HG03097 (cell line): ENCODE data around the gene SRPX.

Experiments
- ATAC-seq: cut with Tn5 transposase; IDR thresholded peaks from one replicate; pipeline ENCODE4 v1.9.1; 2021; ENCODE audit not compliant: unreplicated experiment, low FRiP score

The SRPX gene

DNA sequence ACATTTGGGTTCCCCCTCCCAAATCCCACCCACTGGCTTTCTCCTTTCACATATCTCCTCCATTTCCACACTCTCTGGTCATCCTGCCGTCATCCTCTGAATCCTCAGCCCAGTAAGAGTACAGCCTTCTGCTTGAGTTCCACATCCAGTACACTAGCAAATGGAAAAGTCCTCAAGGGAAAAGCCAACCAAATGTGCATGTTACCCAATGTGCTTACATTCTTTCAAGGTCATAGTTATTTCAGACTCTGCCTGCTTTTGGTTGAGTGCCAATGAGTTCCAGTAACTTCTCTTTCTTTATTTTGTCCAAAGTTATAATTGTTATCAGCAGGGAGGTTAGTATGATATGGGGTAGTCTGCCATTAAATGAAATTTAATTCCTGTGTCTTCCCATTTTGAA, 78.1 kb downstream of the SRPX start:
- no peak for ATAC-seq

DNA sequence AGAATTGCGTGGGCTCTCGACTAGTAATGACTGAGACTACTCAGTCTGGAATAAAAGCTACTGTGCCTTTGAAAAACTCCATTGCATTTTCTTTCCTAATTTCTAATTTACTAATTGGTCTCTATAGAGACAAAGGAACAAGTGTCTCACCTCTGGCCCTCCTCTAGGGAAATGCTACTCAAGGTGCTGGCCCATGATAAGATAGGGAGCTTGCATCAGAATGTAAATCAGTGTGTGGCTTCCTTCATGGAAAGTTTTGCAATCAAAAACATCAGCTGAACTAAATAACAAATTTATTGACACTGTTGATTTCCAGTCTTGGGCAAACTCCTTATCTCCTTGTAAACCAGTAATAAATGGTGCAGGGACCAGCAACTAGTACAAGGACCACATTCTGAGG, 81.8 kb downstream of the SRPX start:
- ATAC-seq = no peak

DNA sequence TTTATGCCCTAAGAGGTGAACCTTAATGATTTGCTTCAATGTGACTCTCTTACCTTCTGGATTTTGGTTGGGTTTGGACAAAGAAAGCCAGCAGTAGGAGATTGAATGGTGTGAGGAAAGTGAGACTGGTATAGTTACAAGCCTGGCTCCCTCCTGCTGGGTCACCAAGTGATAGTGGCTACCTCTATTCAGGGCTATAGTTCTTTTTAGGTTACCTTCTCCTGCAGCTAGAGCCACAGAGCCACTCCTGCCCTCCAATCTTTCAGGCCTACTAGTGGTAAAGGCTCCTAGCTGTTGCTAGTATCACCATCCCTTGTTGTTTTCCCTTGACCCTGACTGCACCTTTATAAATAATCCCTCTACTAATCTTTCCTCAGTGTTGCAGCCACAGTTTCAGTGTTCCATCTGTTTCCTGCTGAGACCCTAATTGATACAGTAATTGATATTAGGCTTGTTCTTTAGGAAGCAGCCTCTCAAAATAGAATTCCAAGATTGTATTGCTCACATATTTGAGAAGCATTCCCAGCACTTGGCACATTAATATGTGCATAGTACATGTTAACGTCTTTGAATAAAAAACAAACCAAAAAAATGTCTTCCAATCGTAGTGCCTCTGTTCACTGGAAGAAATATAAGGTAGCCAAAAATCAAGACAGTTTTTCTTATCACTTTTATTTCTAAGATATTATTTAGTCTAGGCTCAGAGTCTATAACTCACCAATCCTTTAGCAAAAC, 82.3 kb downstream of the SRPX start:
- ATAC-seq = no peak

DNA sequence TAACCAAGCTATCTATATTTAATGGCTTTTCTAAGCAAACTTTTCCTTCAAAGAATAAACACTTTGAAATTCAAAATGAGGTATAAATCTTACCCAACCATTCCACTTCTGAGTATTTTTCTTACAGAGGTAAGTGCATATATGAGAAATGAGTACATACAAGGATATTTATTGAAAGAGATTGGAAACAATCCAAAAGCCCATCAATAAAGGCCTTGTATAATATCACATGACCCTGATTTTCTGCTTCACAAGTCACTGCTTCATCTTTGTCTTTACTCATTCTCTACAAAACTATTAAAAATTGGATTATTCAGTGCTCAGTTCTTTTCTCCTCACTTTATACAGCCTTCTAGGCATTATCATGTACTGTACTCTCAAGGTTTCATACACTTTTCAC, 91.3 kb downstream of the SRPX start:
- no peak for ATAC-seq

DNA sequence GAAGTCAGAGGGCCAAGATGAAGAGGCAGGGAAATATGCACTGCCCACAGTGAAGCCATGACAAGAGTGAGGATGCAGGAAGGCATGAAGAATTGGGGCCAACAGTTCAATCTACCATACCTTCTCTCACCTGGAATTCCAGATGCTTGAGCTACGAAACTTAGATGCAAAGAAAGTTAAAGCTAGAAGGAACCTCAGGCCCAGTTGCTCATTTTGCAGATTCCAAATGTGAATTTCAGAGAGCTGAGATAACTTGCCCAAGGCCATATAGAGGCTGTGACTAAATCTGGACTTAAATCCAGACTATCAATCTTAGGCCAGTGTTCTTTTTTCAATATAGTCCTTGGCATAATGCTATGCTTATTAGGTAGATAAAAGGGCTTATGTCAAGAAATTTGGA, 92.7 kb downstream of the SRPX start:
- ATAC-seq = no peak

DNA sequence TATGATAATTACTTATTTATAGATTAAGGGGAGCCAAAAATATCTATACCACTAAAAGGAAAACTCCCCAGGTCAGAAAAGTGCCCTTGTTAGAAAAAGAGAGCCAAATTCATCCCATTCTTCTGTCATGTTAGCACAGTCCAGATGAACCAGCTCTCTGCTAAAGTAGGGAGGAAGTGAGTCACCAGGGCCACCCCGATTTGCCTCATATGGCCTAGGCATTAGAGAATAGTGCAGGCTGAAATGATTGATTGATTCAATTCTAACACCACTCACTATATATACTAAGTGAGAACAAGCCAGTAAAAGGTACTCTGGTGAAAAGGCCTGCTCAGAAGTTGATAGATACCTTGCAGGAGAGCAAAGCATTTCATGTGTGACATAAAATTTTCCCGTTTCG, 94.5 kb downstream of the SRPX start:
- ATAC-seq = no peak

DNA sequence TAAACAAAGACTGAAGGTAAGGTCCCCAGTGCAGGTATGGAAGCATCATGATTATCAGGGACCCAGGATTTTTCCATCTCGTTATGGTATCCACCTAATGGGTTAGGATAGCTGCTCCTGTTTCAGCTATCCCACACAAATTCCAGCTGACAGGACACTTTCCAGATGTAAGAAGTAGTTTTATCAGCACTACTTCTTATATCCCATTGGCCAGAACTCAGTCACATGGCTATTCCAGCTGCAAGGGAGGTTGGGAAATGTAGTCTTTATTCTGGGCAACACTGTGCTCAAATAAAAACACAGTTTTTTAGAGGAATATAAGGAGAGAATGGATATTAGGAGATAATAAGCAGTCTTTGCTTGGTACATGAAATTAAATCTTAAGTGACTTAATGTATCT, 96.7 kb downstream of the SRPX start:
- no peak for ATAC-seq

DNA sequence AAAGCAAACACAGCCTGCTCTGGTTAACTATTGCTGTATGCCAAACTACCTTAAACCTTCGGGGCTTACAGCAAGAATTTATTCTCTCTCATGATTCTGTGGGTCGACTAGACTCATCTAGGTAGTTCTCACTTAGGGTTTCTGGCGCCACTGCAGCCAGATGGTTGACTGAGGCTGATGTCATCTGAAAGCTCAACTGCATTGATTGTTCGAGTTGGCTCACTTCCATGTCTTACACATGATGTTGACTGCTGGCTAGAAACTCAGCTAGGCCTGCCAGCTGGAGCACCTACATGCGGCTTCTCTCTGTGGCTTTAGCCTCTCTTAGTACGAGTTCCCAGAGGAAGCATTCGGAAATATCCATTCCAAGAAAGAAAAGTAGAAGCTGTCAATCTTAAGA, 103.2 kb downstream of the SRPX start:
- ATAC-seq = no peak

DNA sequence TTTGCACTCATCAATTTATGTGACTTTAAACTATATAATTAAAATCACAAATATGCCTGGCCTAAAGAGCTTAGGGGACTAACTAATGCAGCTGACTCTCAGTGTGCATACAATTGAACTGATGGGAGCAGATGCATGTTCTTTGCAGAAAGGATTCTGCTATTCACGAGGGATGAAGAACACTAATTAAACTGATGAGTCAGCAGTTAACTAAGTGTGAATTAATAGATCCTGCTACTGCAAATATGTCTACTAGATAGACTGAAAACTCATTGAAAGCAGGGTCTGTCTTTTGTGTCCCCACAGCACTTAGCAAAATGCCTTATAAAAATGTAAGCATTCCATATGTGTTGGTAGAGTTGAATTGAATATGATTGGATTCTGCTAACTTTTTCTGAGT, 104.0 kb downstream of the SRPX start:
- ATAC-seq = no peak

DNA sequence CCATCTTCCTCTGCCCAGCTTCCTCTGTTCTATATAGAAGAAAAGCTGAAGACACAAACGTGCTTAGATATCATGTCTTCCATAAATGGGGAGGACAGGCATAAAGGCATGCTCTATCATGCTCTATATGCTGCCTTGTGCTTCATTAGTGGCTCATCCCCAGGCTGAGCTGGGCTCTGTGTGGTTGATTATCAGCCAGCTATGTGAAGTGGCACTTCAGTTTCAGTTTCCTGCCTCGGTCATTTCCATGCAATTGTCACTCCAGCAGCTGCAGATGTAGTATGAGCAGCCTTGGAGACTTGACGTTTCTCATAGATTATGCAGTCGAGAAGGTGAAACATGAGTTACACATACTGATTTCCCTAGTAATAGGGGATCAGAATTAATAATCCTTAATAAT, 108.1 kb downstream of the SRPX start:
- ATAC-seq = peak; percentile 84

DNA sequence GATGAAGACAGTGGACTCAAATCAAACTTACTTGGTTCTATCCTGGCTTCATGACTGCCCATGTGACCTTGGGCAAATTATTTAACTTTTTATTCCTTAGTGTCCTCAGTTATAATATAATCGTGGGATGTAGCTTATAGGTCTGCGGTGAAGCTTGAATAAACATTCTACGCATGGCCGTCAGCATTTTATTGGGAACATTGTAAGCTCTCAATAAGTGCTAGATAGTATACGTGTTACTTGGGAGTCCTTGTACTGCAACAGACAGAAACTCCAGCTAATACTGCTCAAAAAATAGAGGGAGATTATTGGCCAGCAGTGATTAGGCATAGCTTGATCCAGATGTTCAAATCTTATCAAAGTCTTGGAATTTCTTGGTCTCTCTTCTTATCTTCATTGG, 109.5 kb downstream of the SRPX start:
- ATAC-seq = no peak

DNA sequence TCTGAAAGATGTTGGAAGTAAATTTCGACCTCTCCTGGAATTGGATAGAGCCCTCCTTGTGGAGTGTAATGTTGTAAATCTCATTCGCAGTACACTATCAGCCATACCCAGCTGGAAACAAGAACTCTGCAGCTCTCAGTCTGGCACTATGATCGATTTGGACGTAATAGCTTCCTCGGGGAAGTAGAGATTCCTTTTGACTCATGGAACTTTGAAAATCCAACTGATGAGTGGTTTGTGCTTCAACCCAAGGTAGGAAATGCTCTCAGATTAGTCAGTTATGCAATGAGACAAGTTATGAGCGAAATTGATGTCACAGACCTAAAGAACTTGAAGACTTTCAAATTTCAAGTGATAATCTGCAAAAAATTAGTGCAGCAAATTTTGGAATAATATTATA, 110.4 kb downstream of the SRPX start:
- ATAC-seq = no peak

DNA sequence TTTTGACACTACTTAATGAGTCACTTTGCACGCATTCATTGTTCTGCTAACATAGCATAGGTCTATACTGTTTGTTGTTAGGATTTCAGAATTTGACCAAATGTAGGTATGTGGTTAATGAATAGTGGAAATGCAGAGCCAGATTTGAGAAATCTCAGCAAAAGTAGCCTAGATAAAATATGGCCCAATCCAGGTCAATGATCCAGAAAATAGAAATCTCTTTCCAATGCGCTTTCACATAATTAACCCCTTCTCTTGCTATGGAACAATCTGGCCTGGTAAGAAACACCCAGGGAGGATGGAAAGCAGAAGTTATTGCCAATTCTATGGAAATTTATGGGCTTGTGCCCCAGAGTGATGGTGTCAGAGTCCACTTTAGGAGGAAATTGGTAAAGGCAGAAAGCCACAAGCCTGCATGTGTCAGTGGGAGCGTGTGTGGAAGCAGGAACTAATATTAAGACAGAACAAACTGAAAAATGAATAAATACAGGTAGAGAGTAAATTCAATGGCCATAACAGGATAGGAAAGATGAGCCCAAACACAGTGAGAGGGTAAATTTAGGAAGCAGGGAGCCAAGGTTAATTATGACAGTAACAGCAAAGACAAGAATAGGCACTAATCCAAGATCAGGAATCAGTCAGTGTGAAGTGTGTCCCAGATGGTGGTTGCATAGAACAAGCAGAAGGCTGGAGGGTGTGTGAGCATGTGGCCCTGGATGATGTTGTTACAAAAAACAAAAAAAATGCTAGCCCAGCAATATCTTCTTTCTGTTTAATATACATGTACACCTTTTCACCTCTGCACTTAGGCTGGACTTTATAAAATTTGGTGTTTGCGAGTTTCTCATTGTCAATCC, 111.4 kb downstream of the SRPX start:
- ATAC-seq = no peak

DNA sequence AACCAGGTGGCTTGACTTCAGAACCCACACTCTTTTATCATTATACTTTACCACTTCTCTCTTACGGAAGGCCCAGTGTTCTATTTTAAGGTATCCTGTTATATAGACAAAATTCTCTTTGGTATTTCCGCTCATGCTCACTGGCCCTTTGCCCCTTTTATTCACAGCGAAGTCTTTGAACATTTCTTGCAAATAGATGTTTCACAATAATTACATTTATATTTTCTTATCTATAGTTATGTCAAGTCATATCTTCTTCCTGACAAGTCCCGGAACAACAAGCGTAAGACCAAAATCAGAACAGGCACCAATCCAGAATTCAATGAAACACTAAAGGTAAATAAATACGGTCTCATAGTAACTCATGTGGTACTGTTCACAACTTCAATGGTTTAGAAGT, 112.3 kb downstream of the SRPX start:
- no peak for ATAC-seq

DNA sequence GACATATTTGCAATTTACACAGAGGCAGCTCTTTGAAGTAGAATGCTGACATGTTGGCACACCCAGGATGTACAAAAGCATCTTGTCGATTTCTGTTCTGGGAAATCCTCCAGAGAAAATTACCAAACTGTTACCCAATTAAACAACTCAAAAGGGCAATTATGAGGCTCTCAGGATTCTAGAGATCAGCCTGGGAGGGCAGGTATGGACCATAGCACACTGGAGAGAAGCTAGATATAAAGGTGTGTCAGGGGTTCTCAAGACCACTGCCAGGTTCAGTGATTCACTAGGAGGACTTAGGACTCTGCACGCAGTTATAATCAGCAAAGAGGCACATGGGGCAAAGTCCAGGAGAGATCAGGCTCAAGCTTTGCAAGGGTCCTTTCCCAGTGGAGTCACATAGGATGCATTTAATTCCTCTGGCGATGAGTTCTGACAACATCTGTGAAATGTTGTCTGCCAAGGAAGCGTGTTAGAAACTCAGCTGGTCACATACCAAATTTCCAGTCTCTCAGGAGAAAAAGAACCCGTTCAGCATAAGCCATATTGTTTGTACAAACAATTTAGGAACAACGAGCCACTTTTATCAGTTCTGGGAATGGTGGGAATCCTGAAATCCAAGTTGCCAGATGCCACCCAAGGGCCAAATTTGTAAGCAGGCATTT, 113.5 kb downstream of the SRPX start:
- ATAC-seq = no peak

DNA sequence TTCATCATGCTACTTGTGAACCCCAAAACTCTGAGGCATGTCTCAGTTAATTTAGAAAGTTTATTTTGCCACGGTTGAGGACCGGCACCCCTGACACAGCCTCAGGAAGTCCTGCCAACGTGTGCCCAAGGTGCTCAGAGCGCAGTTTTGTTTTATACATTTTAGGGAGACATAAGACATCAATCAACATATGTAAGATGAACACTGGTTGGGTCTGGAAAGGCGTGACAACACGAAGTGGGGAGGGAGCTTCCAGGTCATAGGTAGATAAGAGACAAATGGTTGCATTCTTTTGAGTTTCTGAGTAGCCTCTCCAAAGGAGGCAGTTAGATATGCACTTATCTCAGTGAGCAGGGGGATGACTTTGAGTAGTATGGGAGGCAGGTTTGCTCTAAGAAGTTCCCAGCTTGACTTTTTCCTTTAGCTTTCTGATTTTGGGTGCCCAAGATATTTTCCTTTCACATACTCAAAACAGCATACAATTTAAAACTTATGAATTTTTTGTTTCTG, 115.4 kb downstream of the SRPX start:
- ATAC-seq = no peak

DNA sequence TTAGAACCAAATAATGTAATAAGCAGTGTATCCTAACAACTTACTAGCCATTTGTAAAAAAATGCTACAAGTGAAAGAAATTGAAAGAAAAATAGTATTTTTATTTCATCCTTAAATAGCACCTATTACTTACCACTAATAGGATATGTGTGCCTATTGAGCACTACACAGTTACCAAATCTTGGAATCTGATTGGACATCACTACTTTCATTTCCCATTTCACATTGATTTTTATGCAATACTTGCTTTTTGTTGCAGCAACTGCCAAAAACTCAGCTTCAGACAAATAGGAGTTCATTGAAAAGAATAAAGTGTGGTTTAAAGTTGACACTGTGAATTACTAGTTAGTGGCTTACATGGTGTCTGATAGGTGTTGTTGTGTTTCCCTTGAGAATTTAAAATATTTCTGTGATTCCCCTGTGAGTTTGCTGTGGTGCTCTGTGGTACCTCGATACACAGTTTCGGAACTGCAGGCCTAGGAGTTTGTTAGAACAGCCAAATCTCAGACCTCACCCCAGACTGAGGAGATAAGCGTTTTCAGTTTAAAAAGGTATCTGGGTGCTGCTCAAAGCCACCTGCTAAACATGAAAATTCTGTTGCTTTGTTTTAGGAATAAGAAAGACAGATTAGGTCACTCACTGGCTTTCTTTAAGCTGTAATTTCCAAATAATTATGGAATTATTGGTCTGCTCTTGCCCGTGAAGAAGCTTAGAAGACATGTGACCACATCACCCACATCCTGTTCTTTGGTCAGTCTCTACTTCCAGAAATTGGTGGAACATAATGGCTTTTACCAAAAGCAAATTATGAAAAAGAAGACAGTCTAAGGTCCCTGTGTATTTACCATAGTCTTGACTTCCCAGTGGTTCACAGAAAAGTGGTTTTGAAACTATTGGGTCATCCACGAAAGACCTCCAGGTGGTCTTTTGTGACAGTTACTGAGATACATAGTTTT, 116.5 kb downstream of the SRPX start:
- ATAC-seq = peak; percentile 77

DNA sequence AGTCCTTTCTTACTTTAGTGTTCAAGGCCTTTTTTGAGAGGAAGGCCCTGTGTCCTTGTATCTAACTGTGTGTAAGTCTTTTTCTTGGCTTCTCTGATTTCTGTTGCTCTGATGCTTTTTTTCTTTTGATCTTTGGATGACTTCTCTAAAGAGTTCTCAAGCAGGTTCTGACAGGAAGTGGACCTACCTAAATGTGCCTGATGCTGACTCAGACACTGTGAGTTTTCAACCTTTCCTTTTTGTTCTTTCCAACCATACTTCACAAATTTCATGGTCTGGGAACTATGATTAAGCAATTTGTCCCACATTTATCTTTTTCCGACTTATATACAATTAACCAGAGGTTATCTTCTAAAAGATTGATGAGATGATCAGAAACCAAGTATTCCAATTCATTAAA, 117.8 kb downstream of the SRPX start:
- ATAC-seq = no peak

DNA sequence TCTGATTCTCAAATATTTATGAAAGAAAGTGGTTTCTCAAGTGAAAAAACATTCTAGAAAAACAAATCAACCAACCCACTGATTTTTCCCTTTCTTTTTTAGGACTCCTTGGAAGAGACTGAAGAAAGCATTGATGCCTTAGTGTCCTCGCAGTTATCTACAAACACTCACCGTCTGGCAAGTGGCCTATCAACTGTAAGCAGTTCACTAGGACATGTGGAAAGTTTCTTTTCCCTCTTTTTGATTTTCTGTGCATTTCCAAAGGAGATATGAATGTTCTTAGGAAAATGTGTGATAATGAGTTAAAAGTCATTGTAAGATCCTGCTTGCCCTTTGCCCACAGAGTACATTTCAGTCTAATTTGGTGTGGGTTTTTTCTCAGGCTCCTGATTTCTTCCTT, 118.4 kb downstream of the SRPX start:
- no peak for ATAC-seq

DNA sequence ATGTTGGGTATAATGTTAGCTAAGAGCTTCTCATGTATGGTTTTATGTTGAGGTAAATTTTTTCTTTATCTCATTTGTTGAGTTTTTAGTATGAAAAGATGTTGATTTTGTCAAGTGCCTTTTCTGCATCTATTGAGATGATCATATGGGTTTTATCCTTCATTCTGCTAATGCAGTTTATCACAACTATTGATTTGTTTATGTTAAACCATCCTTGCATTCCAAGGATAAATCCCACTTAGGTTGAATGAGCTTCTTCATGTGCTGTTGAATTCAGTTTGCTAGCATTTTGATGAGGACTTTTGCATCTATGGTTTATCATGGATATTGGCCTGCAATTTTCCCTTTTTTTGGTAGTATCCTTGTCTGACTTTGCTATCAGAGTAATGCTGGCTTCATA, 121.0 kb downstream of the SRPX start:
- ATAC-seq = no peak
